Activated naive CD4-positive, alpha-beta T cell treated with anti-CD3 and anti-CD28 coated beads, Interleukin-2, amount 50 U/mL, for 72 hours (primary cell): ENCODE data around the gene LRRC15. TPM values are rescaled to one million over a fixed set of nuclear protein-coding genes. Genes with fewer than 3 reads are reported as not detected.

Source experiments
- ATAC-seq, 2 donors: fragments of 150-1000 bp; cut with Tn5 transposase; 2 replicates each; pipeline ENCODE4 v1.10.0; 2021; ENCODE audit warnings: mild to moderate bottlenecking in 2 of 2, moderate library complexity in 2 of 2
- DNase-seq, 2 donors: peaks; one replicate each; pipeline ENCODE4 v3.0.0; 2021 to 2022; ENCODE audit warnings: low spot score in 2 of 2
- H3K27ac Mint-ChIP-seq, 2 donors: one replicate each; pipeline ENCODE4 v1.8.0; 2022; ENCODE audit warnings: mild to moderate bottlenecking in 2 of 2, mixed read lengths in 2 of 2
- H3K36me3 Mint-ChIP-seq, 2 donors: one replicate each; pipeline ENCODE4 v1.8.0; 2022; ENCODE audit warnings: mixed read lengths in 2 of 2
- H3K9me3 Mint-ChIP-seq, 2 donors: one replicate each; pipeline ENCODE4 v1.8.0; 2022; ENCODE audit warnings: mixed read lengths in 2 of 2
- total RNA-seq, 2 donors: library from RNA; stranded (reverse); gene quantifications; one replicate each; pipeline ENCODE4 v1.2.3, GENCODE V29; 2022

LRRC15 gene
- total RNA-seq, 2 donors from 2014 or later, result not detected

DNA sequence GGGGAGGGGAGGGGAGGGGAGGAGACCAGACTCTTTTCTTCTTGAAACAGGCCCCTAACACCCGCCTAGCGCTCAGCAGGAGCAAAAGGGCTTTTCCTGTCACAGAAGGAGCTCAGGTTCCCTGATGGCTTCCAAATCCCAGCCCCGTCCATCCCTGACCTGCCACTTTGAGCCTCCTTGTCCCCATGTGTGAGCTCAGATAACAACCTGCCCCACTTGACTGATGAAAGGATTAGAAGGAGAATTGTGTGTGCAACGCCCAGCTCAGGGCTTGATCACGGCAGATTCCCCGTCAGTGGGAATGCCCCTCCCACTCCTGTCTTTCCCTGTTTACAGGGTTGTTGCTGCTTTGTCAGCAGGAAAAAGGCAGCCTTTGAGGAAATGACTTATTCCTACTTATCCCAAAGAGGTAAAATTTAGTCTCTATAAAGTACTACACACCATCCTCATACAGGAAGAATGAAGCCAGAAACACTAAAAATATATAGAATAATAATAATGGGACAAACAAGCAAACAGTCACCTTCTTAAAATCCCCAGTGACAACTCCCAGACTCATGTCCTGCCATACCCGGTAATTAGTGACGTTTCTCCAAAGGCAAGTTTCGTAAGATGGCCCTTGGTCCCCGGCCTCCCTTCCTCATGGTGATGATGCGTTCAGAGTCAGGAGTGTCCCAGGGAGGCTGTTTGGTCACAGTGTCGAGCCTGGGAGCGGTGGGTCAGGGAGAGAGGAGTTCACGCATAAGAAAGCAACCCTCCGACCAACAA is 6.1 kb upstream of the LRRC15 start:
- ATAC-seq, result no peak
- Mint-ChIP-seq H3K27ac (no peak overlapping the region), H3K9me3 (no peaks in the 10 kb centered on the region), H3K36me3 (no peaks in the 10 kb centered on the region)
- DNase-seq, result no peak

DNA sequence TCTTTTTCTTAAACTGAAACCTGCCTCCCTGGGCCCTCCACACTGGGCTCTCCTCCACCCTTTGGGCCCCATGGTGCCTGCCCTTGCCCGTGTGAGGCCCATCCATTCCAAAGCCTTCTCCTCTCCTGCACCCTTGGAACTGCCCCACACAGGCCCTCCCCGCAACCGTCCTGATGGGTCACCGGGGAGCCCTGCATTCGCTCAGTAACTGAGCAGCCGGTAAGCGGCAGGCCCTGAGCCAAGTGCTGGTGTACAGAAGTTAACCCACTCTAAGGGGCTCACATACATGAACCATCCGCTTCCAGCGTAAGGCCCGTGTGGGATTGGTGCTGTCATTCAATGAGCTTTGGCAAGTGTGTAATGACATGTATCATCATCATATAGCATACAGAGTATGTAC is 5.4 kb upstream of the LRRC15 start:
- ATAC-seq (no peak), DNase-seq (no peak)
- H3K27ac Mint-ChIP-seq, result no peak overlapping the region
- no peaks in the 10 kb centered on the region for H3K36me3 Mint-ChIP-seq
- no peaks in the 10 kb centered on the region for H3K9me3 Mint-ChIP-seq

GRCh38 chr3:194373899-194374298 is 4.4 kb upstream of the LRRC15 start:
- Mint-ChIP-seq H3K36me3 (no peaks in the 10 kb centered on the region), H3K9me3 (no peaks in the 10 kb centered on the region), H3K27ac (no peak overlapping the region)
- DNase-seq, result no peak
- ATAC-seq, result no peak

DNA sequence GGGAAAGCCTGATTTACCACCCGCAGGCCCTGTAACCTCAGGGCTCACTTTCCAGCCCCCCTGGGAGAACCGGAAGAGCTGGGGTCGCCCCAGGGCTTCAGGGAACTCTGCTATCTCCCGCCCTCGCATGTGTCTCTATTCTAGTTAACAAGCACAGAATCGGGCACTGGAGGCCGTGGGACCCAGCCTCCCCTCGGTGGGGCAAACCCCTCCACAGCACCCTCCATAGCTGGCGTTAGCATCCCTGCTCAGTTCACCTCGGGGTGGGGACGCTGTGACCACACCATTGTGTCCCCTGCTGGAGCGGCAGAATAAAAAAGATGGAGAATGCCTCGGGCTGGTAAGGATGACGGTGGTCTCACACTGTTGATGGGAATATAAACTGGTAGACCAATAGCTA is 3.5 kb upstream of the LRRC15 start:
- ATAC-seq, result no peak
- DNase-seq, result no peak
- Mint-ChIP-seq H3K9me3 (no peaks in the 10 kb centered on the region), H3K27ac (no peak overlapping the region), H3K36me3 (no peaks in the 10 kb centered on the region)

- no peaks in the 10 kb centered on the region for H3K9me3 Mint-ChIP-seq
- DNase-seq (no peak), ATAC-seq (no peak)
- no peak overlapping the region for H3K27ac Mint-ChIP-seq
- H3K36me3 Mint-ChIP-seq, result no peaks in the 10 kb centered on the region
These were observed 1.2 kb upstream of the LRRC15 start for GRCh38 chr3:194370753-194371152.

GRCh38 chr3:194368918-194369317 is 625 bp downstream of the LRRC15 start:
- no peak for DNase-seq
- Mint-ChIP-seq H3K27ac (no peak overlapping the region), H3K9me3 (no peaks in the 10 kb centered on the region), H3K36me3 (no peaks in the 10 kb centered on the region)
- ATAC-seq, result no peak

DNA sequence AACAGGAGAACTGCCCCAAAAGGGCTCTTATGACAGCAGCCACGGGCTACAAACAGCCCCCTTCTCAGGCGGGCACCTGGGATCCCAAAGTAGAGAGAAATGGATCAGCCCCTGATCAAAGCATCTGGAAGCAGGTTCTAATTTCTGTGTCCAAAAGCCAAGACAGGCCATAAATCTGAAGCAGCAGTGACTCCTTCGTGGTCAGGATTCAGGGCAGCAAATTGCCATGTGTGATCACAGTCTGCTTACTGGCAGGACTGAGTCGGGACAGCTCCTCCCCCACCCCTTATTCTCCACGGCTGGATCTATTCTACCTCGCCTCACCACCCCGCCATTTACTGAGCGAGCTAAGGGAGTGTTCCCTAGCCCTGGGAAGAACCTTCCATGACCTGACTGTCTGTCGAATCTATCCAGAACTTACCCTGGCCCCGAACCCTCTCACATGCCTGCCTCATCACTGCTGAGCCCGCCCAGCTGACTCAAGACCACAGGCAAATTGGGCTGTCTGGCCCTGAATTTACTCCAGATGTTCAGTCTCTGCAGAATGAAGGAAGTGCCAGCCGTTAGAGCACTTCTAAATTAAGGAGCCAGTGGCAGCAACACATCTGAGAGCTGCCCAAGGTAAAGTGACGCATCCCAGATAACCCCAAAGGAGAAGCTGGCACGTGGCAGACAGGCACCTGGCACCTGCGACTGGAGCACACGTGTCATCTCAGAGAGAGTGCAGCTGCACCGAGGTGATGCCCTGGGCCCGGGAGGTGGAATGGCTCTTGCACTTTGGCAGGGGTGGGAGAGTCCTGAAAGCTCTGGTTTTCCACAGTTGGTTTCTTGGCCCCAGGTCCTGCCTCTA is 1.3 kb downstream of the LRRC15 start:
- no peaks in the 10 kb centered on the region for H3K9me3 Mint-ChIP-seq
- no peak for ATAC-seq
- H3K27ac Mint-ChIP-seq, result no peak overlapping the region
- H3K36me3 Mint-ChIP-seq, result no peaks in the 10 kb centered on the region
- DNase-seq, result no peak

DNA sequence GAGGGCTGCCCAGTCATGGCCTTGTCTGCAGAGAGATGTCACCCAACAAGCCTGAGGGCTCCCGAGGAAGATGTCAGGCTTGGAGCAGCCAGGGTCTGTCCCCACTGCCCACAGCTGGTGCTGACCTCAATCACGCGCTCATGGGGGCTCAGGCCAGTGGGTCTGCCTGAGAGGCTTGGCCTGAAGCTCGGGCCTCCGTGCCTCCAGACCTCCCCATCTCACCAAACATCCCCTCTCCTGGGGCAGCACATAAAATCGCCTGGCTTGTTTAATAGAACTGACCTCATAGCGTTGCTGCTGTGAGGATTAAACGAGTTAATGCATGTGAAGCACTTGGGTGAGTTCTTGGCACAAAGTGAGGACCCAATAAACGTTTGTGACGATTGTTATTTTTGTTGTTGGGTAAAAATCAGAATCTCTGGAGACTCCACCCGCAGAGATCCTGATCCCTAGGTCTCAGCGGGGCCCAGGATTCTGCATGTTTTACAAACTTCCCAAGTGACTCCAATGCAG is 3.5 kb downstream of the LRRC15 start:
- ATAC-seq, result no peak
- DNase-seq, result no peak
- H3K36me3 Mint-ChIP-seq, result no peaks in the 10 kb centered on the region
- H3K9me3 Mint-ChIP-seq, result no peaks in the 10 kb centered on the region
- H3K27ac Mint-ChIP-seq, result no peak overlapping the region

GRCh38 chr3:194365526-194365925 is 4.0 kb downstream of the LRRC15 start:
- Mint-ChIP-seq H3K36me3 (no peaks in the 10 kb centered on the region), H3K27ac (no peak overlapping the region), H3K9me3 (no peaks in the 10 kb centered on the region)
- DNase-seq (no peak), ATAC-seq (no peak)

GRCh38 chr3:194364652-194365434 is 4.7 kb downstream of the LRRC15 start:
- no peaks in the 10 kb centered on the region for H3K9me3 Mint-ChIP-seq
- H3K36me3 Mint-ChIP-seq, result no peaks in the 10 kb centered on the region
- DNase-seq (no peak), ATAC-seq (no peak)
- H3K27ac Mint-ChIP-seq, result no peak overlapping the region

DNA sequence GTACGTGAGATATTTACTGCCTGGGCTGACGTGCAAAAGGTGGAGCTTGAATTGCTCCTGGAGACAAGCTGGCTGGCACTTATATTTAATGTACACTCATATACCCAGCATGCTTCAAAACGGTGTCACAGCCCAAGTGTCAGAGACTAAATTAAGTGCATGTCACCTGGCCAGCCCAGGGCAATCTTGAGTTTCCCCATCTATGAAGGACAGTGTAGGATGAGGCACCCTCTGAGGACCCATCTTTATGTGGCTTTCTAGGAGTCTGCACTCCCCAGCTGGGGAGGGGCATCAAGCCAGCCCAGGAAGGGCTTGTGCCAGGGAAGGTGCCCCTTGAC is 5.3 kb downstream of the LRRC15 start:
- no peaks in the 10 kb centered on the region for H3K36me3 Mint-ChIP-seq
- ATAC-seq (no peak), DNase-seq (no peak)
- no peak overlapping the region for H3K27ac Mint-ChIP-seq
- no peaks in the 10 kb centered on the region for H3K9me3 Mint-ChIP-seq

GRCh38 chr3:194360568-194360967 is 9.0 kb downstream of the LRRC15 start:
- H3K9me3 Mint-ChIP-seq, result no peaks in the 10 kb centered on the region
- ATAC-seq (no peak), DNase-seq (no peak)
- no peak overlapping the region for H3K27ac Mint-ChIP-seq
- no peaks in the 10 kb centered on the region for H3K36me3 Mint-ChIP-seq

DNA sequence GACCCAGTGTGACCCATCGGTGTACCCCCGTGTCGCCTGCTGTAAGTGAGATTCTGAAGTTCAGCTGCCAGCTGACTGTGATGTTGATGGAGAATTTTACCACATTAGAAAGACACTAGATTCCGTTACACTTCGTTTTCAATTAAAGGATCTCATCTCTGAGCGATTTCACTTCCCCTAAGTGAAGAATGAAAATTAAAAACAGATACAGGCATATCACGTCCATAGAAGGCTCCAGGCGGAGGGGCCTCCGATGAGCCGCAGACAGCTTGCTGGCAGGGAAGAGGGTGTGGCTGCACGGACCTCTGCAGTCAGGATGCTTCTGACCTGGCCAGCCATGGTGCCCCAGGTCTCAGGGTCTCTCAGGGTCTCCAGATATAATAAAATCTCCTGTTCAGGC is 11.9 kb downstream of the LRRC15 start:
- DNase-seq (no peak), ATAC-seq (no peak)
- H3K27ac Mint-ChIP-seq, result no peak overlapping the region
- no peaks in the 10 kb centered on the region for H3K36me3 Mint-ChIP-seq
- no peaks in the 10 kb centered on the region for H3K9me3 Mint-ChIP-seq

GRCh38 chr3:194355379-194355778 is 14.2 kb downstream of the LRRC15 start:
- Mint-ChIP-seq H3K36me3 (no peaks in the 10 kb centered on the region), H3K9me3 (no peaks in the 10 kb centered on the region), H3K27ac (no peak overlapping the region)
- DNase-seq (no peak), ATAC-seq (no peak)

GRCh38 chr3:194354315-194354714 is 15.2 kb downstream of the LRRC15 start:
- no peak for DNase-seq
- ATAC-seq, result no peak
- H3K9me3 Mint-ChIP-seq, result no peaks in the 10 kb centered on the region
- no peak overlapping the region for H3K27ac Mint-ChIP-seq
- no peaks in the 10 kb centered on the region for H3K36me3 Mint-ChIP-seq

- no peaks in the 10 kb centered on the region for H3K36me3 Mint-ChIP-seq
- no peak for ATAC-seq
- H3K9me3 Mint-ChIP-seq, result no peaks in the 10 kb centered on the region
- no peak overlapping the region for H3K27ac Mint-ChIP-seq
- DNase-seq, result no peak
These were observed 16.8 kb downstream of the LRRC15 start for GRCh38 chr3:194352667-194353246.
